G401 (cell line): Measurements from ENCODE around the gene RPLP2. TPM values are rescaled to one million over a fixed set of nuclear protein-coding genes. Genes with fewer than 3 reads are reported as not detected.

Source experiments
- DNase-seq: peaks from one replicate; pipeline ENCODE4 v3.0.0-alpha.2; 2015; ENCODE audit warnings: low spot score
- in situ Hi-C: cut with HindIII; loops from 2 replicates; pipeline ENCODE4 v1.10.0; 2016; ENCODE audit warnings: low sequenced_read_pairs, mixed read lengths
- total RNA-seq: library from RNA; depleted of rRNA; stranded (reverse); fragments of >200 nt; shearing (Covaris generic); gene quantifications from 2 replicates; pipeline ENCODE4 v1.2.3, GENCODE V29; 2014

Gene RPLP2
- total RNA-seq, 1 experiment from 2014 or later: 422 TPM

DNA sequence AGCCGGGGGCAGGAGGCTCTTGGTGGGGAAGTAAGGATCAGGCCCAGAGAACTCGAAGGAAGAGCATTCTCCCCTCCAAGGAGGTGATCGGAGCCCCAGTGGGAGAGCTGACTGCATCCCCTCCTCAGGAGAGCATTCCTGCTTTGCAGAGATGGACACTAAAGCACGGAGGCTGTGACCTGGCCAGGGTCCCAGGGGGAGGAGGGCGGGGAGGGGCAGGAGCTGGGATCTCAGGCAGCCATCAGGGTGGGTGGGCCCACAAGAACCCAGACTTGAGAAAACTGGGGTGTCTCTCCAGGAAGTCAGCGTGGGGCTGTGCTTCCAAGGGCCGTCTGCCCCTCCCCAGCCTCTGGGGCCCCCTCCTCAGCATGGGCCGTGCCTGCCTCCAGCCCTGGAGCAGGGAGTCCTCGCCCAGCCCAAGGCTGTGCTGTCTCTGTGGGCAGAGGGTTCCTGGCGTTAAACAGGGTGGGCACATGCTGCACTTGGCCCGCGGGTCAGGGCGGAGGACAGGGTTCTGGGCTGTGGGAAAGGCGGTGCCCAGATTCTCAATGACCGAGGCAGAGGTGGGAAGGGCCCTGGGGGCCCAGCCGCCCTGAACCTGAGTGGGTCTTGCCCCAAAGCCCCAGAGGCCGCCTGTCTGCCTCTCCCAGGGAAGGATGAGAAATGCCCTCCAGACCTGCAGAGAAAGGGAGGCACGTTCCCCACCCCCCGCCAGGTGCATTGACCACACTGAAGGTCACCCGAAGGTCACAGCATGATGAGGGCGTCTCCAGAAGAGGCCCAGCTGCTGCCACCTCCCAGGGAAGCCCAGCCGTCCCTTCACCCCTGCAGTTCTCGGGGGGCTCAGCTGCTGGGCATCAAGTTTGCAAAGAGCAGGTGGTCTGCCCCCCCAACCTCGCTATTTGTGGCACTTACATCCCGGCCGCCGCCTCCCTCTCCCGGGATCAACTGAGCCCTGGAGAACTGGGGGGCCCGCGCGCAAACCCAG is 20.5 kb upstream of the RPLP2 start:
- no peak for DNase-seq
- in situ Hi-C loops: no loop called here

DNA sequence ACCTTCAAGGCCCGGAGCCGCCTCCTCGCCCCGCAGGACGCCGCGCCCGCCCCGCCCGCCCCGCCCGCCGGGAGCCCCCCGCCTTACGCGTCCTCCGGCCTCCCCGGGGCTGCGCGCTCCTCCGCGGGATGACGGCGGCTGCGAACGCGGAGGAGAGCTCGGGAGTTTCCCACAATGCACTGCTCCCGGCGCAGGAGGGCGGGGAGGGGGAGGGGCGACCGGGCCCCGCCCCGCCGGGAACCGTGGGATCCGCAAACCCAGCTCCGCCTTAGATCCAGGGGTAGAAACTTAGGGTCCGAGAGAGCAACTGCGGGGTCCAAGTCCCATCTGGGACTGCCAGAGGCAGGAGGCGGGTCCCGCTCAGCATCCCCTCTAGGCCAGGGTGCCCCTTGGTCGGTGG is 19.8 kb upstream of the RPLP2 start, which contains the start of gene CEND1:
Gene CEND1, minus strand, starts transcription at position 148 of the 400 bp plus-strand sequence. CDS start 1,514 bp downstream, outside the sequence.
- DNase-seq: peak; percentile 76
- in situ Hi-C loops: no loop called here

DNA sequence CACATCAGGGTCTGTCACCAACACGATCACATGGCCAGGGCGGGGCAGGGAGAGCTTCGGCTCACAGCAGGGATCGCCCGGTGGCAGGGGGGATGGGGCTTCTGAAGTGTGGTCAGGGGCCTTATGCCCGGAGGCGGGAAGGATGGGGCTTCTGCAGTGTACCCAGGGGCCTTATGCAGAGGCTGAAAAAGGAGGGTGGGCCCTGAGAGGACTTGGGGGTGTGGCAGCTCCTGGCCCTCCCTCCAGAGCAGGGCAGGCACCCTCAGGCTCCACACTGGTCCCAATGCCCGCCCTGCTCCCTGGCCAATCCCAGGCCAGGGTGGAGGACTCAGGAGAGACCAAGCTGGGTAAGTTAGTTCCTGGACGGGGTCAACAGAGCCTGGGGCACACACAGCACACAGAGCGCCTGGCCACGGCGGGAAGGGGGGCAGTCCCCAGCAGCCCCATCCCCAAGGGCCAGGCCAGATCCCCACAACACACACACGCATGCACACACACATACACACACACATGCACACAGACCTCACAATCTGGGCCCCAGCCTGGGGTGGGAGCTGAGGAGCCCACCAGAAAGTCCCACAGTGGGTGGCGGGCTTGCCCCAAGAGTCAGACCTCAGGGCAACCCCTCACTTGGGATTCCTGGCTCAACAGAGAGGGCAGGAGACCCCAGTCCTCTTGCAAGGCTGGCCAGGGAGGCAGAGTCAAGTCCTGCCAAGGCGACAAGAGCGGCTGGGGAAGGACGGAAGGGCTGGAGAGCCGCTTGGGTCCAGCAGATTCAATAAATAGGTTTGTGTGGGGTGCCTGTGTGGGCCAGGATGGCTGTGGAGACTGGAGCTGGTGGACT is 18.8 kb upstream of the RPLP2 start:
- peak; percentile 64 for DNase-seq
- in situ Hi-C loops: no loop called here

DNA sequence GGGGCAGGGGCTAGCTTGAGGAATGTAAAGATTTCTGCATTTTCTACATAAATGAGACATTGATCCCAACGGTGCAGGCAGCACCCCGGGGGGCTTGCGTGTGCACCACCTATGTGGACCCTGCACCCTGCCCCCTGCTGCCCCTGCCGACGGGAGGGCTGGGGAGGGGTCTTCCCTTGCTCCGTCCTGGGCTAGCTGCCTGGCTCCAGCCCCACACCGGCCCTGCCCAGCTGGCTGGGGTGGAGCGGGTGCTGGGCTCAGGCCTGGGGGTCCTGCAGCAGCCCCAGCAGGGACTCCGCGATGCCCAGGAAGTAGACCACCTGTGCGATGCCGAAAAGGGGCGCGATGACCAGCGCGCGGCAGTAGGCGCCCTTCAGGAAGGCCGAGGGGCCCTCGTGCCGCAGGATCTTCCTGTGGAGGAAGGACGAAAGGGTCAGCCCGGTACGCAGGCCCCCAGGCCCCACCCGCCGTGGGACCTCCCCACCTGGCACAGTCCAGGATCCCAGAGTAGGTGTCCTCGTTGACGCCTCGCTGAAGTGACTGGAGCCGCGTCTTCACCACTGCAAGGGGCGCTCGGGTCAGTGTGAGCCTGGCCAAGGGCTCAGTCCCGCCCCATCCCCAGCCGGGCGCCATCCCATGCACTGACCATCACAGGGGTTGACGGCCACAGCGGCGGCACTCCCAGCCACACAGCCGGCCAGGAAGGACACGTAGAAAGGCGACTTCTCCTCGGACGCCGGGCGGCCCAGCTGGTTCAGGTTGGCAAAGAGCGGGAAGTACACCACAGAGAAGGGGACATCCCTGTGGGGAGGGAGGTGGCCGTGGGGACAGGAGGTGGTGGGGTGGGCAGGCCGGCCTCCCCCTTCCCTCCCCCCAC is 17.9 kb upstream of the RPLP2 start:
- in situ Hi-C loops: no loop called here
- DNase-seq: no peak

DNA sequence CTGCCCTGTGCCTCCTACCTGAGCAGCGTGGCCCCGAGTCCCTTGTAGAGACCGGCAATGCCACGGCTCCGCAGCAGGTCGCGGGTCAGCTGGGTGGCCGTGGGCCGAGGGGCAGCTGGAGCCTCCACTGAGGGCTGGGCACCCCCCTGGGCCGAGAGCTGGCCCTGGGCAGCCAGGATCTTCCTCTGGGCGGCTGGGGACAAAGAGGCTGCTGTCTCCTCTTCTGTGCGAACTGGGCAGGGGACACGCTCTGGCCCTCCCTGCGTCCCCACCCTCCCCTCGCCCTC is 17.3 kb upstream of the RPLP2 start:
- in situ Hi-C loops: no loop called here
- DNase-seq: no peak

DNA sequence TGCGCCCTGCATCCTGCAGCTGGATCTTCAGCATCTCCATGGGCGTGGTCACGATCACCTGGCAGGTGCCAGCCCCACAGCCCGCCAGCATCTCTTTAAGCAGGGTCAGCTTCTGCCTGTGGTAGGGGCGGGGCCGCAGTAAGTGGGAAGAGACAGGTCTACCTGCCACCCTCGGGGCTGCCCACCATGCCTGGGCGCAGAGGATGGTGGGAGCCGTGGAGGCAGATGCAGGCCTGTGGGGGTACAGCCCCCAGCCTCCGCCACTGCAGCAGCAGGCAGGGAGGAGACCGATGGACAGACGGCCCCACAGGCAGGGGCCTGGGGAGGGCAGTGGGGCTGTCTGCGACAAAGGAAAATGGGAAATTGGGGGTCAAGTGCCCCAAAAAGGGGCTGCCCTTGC is 16.9 kb upstream of the RPLP2 start:
- DNase-seq: no peak
- in situ Hi-C loops: no loop called here

DNA sequence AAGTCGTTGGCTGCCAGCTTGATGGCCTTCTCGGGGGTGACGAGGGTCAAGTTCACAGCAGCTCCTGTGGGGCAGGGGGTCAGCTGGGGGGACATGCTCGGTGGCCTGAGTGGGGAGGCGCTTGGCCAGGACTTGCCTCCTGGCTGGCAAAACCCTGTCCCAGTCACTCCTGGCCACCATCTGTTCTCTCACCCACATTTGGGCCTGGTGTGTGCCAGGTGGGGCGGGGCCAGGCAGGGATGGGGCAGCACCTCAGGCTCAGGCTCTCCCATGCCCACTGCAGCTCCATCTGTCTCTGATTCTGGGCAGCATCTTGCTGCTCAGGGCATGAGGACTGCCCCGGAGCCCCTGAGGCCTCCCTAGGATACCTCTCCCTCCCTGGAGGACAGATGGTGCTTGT is 16.2 kb upstream of the RPLP2 start:
- in situ Hi-C loops: no loop called here
- DNase-seq: peak; percentile 97

DNA sequence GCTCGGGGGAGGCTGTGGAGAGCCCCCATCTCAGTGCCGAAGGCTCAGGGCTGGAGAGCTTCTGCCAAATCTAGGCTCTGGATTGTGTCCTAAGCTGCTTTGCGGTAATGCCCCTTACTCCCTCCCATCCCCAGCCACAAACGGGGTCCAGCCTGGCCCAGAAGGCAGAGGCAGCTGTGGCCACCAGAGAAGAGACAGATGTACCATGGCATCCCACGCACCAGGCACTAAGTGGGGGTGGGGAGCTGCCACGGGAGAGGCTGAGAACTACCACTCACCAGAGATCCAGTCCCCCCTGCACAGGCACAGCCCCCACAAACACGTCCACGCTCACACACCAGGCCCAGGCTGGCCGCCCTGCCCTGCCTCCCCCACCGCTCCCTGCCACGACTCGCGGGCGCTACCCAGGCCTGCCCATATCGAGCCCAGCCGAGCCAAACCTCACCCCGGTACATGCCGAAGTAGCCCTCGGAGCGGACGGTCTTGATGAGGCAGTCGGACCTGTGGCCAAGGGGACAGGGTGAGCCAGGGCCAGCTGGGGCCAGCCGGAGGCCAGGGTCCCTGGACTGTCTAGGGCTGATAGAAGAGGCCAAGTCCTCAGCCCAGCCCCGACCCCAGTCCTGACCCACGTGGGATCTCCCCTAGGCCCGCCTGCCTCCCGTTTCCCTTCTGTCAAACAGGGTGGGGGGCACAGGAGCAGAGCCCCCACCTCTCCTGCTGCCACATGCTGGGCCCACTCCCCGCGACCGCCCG is 15.6 kb upstream of the RPLP2 start:
- in situ Hi-C loops: no loop called here
- DNase-seq: no peak

DNA sequence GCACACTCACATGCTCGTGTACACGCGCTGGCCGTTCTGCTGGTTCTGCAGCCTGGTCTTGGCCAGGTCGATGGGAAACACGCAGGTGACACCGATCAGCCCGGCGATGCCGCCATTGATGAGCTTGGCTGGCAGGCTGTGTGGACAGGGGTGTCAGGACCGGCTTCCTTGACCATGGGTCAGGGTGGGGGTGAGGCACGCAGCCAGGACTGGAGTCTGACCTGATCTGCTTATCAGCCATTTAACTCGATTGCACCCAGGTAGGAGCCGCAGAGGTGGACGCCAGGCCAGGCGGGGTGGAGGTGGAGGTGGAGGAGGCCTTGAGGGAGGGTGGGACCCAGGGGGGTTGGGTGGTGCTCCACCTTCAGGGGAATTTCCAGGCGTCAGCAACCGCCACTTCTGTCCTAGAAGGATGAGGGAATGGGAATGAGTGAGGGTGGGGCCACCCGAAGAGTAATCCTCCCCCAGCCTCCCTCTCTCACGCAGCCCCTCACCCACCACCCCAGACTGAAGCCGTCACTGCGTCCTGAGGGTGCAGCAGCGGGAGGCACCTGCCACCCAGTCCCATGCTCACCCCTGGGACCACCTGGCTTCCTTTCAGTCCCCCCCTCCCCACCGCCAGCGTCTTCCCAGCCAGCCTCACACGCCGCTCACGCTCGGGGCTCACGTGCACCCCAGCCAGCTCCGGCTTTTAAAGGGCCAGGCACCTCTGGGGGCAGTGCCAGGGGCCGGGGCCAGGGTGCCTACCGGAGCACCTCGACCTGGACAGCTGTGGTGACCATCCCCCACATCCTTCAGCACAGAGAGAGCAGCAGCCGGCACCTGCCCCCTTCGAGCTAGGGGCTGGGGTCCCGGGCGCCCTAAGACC is 14.8 kb upstream of the RPLP2 start:
- peak; percentile 67 for DNase-seq
- in situ Hi-C loops: no loop called here

DNA sequence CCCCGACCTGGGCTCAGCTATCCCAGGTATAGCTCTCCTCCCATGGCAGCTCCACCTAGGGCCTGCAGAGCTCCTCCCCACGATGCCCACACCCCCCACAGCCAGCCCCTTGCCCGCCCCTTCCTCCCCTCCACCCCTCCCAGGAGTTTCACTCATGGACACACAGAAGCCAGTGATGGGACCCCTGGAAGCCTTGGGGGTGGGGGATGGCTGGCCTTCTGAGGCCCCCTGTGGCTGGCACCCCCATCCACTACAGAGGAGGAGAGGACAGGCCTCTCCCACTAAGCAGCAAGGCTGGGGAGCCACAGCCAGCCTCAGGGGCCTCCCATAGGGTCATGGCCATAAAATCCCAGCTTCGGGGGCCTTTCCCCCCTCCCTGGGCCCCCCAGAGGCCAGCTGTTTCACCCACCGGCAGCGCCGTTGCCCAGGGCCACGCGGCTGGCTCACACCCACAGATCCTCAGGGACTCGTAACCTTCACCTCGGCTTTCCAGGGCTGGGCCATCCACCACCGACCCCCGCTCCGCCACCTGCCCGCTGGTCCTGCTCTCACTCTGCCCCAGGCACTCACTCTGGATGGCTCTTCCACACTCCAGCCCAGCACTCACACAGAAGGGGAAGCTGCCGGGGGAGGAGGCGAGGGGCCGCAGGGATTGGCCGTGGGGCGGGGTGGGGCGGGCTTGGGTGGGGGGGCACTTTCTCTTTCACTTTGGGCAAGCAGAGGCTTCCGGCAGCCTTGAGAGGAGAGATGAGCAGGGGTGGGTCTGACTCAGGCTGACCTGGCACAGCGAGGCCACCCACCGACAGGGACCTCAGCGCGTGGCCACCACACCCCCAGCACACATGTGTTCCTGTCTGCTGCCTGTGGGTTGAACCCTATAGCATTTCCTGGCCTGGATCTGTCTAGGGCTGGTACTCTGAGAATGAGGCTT is 13.9 kb upstream of the RPLP2 start:
- DNase-seq: no peak
- in situ Hi-C loops: no loop called here

DNA sequence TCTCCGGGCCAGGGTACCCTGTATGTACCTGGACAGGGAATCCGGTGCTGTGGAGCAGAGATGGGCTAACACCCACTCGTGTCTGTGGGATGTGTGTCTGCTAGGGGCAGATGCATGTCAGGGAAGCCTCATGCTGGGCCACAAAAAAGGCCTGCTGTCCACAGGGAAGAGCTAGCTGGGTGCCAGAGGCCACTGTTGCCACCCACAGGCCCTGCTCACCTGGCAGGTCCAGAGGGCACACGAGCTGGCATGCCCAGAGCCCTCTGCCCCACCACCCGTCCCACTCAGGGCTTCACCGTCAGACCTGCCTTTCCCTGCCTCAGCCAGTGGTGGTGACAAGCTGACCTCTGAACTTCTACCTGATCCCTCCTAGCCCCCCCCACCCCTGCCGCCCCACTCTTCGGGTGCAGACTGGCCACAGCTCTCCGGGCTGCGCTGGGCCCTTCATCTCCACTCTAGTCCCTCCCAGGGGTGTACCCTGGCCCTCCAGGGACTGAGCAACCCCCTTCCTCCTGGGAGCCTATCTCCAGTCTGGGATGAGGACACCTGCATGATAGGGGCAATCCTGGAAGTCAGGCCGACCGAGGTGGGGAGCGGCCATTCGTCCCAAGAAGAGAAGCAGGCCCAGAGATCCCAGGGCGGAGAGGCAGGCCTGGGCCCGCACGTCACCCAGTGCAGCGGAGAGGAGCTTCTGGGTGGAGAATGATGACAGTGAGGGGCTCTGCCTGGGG is 13.0 kb upstream of the RPLP2 start:
- DNase-seq: no peak
- in situ Hi-C loops: no loop called here

DNA sequence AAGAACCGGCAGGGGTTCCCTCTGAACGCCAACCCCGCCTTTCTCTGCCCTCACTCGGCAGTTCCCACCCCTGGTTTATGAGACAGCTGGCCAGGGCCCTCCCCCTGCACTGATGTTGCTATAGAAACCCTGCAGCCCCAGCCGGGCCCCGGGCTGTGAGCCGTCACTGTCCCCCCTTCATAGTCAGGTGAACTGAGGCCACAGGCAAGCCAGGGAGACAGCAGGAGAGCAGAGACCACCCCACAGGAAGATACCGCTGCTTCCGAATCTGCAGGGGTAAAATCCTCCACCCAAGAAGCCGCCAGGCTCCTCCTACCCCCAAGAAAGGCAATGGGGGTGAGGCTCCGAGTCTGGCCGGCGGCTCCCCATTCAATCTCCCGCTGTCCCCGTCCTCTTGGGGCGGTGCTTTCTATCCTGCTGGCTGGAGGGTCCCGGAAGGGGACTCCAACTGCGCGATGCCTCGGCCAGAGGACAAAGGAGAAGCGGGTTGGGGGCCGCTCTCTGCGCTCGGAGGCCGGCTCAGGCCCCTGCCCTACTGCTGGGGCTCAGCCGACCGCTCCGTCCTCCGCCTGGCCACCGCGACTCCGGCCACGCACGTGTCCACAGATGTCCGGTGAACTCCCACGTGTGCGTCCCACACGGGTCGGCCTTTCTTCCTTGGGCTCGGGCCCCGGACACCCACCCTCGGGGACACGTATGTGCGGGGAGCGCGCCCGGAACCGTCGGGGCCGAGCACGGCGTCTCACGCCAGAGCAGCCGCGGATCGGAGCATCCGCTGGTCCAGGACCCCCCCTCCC is 12.3 kb upstream of the RPLP2 start:
- DNase-seq: peak; percentile 75
- in situ Hi-C loops: no loop called here

DNA sequence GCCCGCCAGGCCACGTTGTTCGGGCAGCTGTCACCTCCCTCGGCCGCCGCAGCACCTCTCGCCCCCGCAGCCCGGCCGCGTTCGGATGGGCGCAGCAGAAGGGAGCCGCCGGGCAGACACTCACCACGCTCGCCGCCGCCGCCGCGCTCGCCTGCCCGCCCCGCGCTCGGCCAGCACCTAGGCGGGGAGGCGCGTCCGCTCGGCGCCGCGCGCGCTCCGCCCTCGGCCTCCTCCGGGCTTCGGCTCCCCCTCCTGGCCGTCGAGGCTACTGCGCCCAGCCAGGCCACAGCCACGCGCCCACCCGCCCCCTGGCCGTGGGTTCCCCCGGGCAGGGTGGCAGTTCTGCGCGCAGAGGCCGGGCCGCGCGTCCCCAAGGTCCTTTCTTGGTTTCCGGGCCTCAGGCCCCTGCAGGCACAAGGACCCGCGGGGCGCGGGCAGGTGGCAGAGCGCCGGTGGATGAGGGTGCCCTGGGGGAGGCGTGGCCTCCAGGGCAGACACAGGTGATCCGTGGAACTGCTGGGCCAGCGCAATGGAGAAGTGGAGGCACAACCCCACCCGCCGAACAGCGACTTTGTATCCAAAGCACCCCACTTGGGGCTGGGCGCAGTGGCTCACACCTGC is 11.6 kb upstream of the RPLP2 start, which contains the start of gene SLC25A22:
Gene SLC25A22, minus strand, starts transcription at position 189 of the 621 bp plus-strand sequence. CDS start 3,275 bp downstream, outside the sequence.
- in situ Hi-C loops: no loop called here
- DNase-seq: peak; percentile 79

DNA sequence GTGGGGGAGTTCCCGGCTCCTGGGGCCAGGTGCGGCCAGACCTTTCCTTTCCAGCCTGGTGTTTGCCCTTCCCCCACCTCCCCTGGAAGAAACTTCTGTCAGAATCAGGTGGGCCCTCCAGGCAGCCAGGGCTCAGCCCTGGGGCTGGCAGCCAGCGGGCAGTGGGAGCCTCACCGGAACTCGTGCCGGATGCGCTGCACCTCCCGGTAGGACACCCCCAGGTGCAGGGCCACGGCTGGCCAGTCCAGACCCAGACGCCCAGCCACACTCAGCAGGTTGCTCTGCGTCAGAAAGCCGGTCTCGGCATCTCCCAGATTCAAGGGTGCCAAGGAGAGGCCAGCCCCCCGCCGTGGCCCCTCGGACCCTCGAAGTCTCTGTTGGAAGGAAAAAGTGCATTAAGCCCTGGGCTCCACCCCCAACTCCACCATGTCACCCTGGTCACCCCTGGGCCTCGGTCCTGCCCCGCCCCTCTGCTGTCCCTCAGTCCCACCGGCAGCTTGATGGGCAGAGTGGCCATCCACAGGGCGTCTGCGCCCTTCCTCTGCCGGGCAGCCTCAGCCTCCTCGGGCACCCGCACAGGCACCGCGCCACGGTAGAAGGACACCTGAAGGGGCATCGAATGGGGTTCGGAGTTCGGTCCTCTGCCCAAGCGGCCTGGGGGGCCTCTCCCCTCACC is 10.0 kb upstream of the RPLP2 start:
- no peak for DNase-seq
- in situ Hi-C loops: no loop called here
